GM23338 (cell line): ENCODE results near the gene EYA4.

Experiments
- CREB1 ChIP-seq: fragments of 250-450 bp; sonication (Bioruptor Pico); IDR thresholded peaks from 2 replicates; pipeline ENCODE4 v1.5.0; 2020; ENCODE audit warnings: low read depth, mild to moderate bottlenecking, moderate library complexity
- EZH2 ChIP-seq: fragments of 200-600 bp; sonication (generic); IDR thresholded peaks from one replicate; pipeline ENCODE4 v1.8.0; 2017; ENCODE audit warnings: antibody characterized with exemption, mild to moderate bottlenecking, low read depth; ENCODE audit not compliant: unreplicated experiment
- EZH2phosphoT487 ChIP-seq: fragments of 200-600 bp; sonication (generic); IDR thresholded peaks from one replicate; pipeline ENCODE4 v1.8.1; 2018; ENCODE audit warnings: antibody characterized with exemption; ENCODE audit not compliant: unreplicated experiment
- JUNB ChIP-seq: IDR thresholded peaks from one replicate; pipeline ENCODE4 v1.6.1; 2016; ENCODE audit warnings: antibody characterized with exemption; ENCODE audit not compliant: unreplicated experiment
- NANOG ChIP-seq: IDR thresholded peaks from 2 replicates; pipeline ENCODE4 v1.6.1; 2016; ENCODE audit warnings: antibody characterized with exemption, borderline replicate concordance
- POLR2AphosphoS5 ChIP-seq: IDR thresholded peaks from 2 replicates; pipeline ENCODE4 v1.6.1; 2016; ENCODE audit warnings: antibody characterized with exemption, low read depth
- ZNF114 ChIP-seq: fragments of 250-450 bp; sonication (Bioruptor Pico); IDR thresholded peaks from 2 replicates; pipeline ENCODE4 v1.5.0; 2020; ENCODE audit warnings: mild to moderate bottlenecking, moderate library complexity
- TF ChIP-seq, protein P1 (sequence below): IDR thresholded peaks from one replicate; pipeline ENCODE4 v1.6.1; 2018; ENCODE audit warnings: antibody characterized with exemption; ENCODE audit not compliant: unreplicated experiment
- TF ChIP-seq, protein P2 (sequence below), 2 experiments: fragments of 200-600 bp in 1 of 2; sonication (generic) in 1 of 2; conservative IDR thresholded peaks; 2 replicates each; pipeline versions ENCODE4 v1.5.1 to v1.6.1; 2016 to 2017; ENCODE audit warnings: antibody characterized with exemption in 2 of 2, low read depth in 2 of 2, mild to moderate bottlenecking in 2 of 2, moderate library complexity in 1 of 2
- TF ChIP-seq, protein P3 (sequence below): fragments of 250-450 bp; sonication (Bioruptor Pico); IDR thresholded peaks from 2 replicates; pipeline ENCODE4 v1.5.0; 2020; ENCODE audit warnings: mild to moderate bottlenecking, moderate library complexity

DNA sequence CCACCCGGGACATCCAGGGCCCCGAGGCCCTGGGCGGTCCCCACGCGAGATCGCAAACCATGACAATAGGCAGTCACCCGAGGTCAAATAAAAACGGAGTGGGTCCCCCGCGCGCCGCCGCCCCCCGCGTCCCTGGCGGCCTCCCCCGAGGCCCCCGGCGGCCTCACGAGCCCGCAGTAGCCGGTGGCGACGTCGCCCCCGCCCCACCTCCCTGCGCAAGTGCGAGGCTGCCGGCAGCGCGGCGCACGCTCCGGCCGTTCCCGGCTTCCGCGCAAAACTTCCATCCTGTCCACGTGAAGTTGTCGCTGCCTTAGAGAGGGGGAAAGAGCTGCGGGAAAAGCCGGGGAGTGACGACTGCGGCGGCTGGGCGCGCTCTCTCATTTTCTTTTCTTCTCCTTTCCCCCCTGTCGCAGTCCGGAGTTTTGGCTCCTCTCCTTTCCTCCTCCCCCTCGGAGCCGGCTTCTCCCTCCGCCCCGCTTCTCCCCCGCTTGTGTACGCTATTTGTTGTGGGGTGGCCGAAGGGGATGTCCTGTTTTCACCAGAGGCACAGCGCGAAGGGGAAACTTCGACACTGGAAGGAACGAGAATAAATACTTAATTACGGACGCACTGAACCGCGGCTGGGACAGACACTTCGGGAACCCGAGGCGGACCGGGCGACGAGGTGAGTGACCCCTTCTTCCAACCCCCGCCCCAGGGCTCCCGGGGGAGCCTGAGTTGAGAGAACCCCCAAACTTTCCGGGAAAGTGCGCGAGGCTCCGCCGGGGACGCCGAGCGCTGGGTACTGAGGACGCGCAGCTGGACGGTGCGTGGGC lies at the start of gene EYA4:
- TF ChIP-seq, protein P1, sequence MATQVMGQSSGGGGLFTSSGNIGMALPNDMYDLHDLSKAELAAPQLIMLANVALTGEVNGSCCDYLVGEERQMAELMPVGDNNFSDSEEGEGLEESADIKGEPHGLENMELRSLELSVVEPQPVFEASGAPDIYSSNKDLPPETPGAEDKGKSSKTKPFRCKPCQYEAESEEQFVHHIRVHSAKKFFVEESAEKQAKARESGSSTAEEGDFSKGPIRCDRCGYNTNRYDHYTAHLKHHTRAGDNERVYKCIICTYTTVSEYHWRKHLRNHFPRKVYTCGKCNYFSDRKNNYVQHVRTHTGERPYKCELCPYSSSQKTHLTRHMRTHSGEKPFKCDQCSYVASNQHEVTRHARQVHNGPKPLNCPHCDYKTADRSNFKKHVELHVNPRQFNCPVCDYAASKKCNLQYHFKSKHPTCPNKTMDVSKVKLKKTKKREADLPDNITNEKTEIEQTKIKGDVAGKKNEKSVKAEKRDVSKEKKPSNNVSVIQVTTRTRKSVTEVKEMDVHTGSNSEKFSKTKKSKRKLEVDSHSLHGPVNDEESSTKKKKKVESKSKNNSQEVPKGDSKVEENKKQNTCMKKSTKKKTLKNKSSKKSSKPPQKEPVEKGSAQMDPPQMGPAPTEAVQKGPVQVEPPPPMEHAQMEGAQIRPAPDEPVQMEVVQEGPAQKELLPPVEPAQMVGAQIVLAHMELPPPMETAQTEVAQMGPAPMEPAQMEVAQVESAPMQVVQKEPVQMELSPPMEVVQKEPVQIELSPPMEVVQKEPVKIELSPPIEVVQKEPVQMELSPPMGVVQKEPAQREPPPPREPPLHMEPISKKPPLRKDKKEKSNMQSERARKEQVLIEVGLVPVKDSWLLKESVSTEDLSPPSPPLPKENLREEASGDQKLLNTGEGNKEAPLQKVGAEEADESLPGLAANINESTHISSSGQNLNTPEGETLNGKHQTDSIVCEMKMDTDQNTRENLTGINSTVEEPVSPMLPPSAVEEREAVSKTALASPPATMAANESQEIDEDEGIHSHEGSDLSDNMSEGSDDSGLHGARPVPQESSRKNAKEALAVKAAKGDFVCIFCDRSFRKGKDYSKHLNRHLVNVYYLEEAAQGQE, result no peak
- no peak for TF ChIP-seq CREB1 (CRISPR knock-in tag)
- TF ChIP-seq, protein P2, sequence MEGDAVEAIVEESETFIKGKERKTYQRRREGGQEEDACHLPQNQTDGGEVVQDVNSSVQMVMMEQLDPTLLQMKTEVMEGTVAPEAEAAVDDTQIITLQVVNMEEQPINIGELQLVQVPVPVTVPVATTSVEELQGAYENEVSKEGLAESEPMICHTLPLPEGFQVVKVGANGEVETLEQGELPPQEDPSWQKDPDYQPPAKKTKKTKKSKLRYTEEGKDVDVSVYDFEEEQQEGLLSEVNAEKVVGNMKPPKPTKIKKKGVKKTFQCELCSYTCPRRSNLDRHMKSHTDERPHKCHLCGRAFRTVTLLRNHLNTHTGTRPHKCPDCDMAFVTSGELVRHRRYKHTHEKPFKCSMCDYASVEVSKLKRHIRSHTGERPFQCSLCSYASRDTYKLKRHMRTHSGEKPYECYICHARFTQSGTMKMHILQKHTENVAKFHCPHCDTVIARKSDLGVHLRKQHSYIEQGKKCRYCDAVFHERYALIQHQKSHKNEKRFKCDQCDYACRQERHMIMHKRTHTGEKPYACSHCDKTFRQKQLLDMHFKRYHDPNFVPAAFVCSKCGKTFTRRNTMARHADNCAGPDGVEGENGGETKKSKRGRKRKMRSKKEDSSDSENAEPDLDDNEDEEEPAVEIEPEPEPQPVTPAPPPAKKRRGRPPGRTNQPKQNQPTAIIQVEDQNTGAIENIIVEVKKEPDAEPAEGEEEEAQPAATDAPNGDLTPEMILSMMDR (conservative IDR thresholded peaks at IDR 0.05; ENCODE audit: low read depth in 2 of 2), result no peak
- TF ChIP-seq EZH2, result peak; percentile 94
- no peak for TF ChIP-seq POLR2AphosphoS5
- TF ChIP-seq EZH2phosphoT487, result no peak
- TF ChIP-seq NANOG, result no peak
- TF ChIP-seq ZNF114 (CRISPR knock-in tag), result no peak
- TF ChIP-seq, protein P3, sequence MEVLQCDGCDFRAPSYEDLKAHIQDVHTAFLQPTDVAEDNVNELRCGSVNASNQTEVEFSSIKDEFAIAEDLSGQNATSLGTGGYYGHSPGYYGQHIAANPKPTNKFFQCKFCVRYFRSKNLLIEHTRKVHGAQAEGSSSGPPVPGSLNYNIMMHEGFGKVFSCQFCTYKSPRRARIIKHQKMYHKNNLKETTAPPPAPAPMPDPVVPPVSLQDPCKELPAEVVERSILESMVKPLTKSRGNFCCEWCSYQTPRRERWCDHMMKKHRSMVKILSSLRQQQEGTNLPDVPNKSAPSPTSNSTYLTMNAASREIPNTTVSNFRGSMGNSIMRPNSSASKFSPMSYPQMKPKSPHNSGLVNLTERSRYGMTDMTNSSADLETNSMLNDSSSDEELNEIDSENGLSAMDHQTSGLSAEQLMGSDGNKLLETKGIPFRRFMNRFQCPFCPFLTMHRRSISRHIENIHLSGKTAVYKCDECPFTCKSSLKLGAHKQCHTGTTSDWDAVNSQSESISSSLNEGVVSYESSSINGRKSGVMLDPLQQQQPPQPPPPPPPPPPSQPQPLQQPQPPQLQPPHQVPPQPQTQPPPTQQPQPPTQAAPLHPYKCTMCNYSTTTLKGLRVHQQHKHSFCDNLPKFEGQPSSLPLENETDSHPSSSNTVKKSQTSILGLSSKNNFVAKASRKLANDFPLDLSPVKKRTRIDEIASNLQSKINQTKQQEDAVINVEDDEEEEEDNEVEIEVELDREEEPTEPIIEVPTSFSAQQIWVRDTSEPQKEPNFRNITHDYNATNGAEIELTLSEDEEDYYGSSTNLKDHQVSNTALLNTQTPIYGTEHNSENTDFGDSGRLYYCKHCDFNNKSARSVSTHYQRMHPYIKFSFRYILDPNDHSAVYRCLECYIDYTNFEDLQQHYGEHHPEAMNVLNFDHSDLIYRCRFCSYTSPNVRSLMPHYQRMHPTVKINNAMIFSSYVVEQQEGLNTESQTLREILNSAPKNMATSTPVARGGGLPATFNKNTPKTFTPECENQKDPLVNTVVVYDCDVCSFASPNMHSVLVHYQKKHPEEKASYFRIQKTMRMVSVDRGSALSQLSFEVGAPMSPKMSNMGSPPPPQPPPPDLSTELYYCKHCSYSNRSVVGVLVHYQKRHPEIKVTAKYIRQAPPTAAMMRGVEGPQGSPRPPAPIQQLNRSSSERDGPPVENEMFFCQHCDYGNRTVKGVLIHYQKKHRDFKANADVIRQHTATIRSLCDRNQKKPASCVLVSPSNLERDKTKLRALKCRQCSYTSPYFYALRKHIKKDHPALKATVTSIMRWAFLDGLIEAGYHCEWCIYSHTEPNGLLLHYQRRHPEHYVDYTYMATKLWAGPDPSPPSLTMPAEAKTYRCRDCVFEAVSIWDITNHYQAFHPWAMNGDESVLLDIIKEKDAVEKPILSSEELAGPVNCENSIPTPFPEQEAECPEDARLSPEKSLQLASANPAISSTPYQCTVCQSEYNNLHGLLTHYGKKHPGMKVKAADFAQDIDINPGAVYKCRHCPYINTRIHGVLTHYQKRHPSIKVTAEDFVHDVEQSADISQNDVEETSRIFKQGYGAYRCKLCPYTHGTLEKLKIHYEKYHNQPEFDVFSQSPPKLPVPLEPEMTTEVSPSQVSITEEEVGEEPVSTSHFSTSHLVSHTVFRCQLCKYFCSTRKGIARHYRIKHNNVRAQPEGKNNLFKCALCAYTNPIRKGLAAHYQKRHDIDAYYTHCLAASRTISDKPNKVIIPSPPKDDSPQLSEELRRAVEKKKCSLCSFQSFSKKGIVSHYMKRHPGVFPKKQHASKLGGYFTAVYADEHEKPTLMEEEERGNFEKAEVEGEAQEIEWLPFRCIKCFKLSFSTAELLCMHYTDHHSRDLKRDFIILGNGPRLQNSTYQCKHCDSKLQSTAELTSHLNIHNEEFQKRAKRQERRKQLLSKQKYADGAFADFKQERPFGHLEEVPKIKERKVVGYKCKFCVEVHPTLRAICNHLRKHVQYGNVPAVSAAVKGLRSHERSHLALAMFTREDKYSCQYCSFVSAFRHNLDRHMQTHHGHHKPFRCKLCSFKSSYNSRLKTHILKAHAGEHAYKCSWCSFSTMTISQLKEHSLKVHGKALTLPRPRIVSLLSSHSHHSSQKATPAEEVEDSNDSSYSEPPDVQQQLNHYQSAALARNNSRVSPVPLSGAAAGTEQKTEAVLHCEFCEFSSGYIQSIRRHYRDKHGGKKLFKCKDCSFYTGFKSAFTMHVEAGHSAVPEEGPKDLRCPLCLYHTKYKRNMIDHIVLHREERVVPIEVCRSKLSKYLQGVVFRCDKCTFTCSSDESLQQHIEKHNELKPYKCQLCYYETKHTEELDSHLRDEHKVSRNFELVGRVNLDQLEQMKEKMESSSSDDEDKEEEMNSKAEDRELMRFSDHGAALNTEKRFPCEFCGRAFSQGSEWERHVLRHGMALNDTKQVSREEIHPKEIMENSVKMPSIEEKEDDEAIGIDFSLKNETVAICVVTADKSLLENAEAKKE (CRISPR knock-in tag), result no peak
- TF ChIP-seq JUNB, result no peak
